ENCODE results near the gene GFPT1. TPM values are rescaled to one million over a fixed set of nuclear protein-coding genes. Genes with fewer than 3 reads are reported as not detected.

GFPT1 gene
- total RNA-seq, 5 donors from 2014 or later (not counting 1 experiment from before 2014, with no cell fraction given) = 14.9 to 22.1 (median 19.8) TPM

DNA sequence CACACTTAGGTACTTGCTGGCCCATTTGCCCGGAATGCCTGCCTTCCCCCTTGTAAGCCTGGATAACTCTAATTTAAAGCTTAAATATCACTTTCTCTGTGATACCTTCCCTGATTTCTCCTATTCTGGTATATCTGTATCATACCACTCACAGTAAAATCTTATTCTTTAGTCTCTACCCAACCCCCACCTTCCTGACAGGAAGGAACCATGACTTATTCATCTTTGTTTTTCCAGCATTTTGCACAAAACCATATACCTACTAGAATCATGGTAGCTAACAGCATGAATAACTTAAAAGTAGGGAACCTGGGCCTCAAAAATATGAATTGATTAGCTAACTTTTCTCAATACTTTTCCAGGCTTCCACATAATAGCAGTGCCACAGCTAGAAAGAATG lies 111.5 kb downstream of the GFPT1 start:
- no peaks in the 10 kb centered on the region for H3K4me1 Mint-ChIP-seq
- Histone ChIP-seq H3K9me3 (no peaks in the 10 kb centered on the region), H3K27me3 (replicated peaks in 1 of 2; ENCODE audit: control insufficient read depth in 2 of 2, extremely low read depth in 1 of 2, insufficient read depth in 2 of 2, low read length in 1 of 2) (peaks cover 0 to 8% of the 10 kb centered on the region in 2 experiments), H3K4me3 (ENCODE audit: control insufficient read depth in 1 of 2, extremely low read depth in 1 of 2, low read length in 1 of 2) (no peak overlapping the region), H3K36me3 (ENCODE audit: control insufficient read depth in 2 of 2, extremely low read depth in 1 of 2, insufficient read depth in 1 of 2, low read length in 1 of 2) (no peaks in the 10 kb centered on the region), H3K27ac (ENCODE audit: low read length) (no peak overlapping the region), H3K4me1 (ENCODE audit: control insufficient read depth in 1 of 2, extremely low read depth in 1 of 2, insufficient read depth in 2 of 2, low read length in 2 of 2) (no peaks in the 10 kb centered on the region)
- ChIA-PET POLR2A (no interaction called here), CTCF (no interaction called here)
- H3K27me3 Mint-ChIP-seq = peaks cover 39 to 52% of the 10 kb centered on the region in 2 donors
- H3K9me3 Mint-ChIP-seq = no peaks in the 10 kb centered on the region
- no peak overlapping the region for H3K27ac Mint-ChIP-seq
- ATAC-seq (replicated peaks in 1 of 4) (no peak), DNase-seq (no peak)
- no peaks in the 10 kb centered on the region for H3K36me3 Mint-ChIP-seq
- WGBS (ENCODE audit: insufficient coverage) = 83% methylated on average over 1 of the region's 1 CpG
- H3K4me3 Mint-ChIP-seq = no peak overlapping the region

DNA sequence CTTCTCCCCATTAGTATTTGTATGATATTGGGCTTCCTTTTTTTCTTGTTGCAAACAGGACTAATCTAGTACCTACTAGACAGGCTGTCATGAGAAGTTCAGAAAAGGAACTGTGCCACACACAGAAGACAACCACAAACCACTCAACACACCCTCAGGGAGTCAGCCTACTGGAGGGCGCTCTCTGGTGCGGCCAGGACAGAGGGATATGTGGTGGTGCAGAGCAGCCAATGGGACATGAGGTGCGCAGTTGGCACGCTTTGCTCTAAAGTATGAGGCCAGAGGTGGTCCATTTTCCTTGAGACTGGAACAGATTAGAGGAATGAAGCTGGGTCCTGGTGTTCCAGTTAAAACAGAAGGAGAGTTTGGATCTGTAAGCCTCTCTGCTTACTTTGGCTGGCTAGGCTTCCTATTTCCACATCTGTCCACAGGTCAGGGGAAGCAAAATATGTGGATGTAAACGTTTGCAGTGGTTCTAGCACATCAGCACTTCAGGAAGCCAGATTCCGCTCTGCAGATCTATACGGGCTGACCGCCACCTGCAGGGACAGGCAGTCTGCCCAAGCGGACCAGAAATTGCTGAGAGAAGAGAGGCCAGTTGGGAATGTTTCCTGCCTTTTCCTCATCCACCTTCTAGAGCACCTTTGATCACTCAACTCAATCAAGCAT lies 114.1 kb downstream of the GFPT1 start:
- Mint-ChIP-seq H3K4me1 (no peaks in the 10 kb centered on the region), H3K36me3 (no peaks in the 10 kb centered on the region), H3K4me3 (no peak overlapping the region), H3K27ac (no peak overlapping the region), H3K27me3 (peaks cover 41 to 53% of the 10 kb centered on the region in 2 donors), H3K9me3 (no peaks in the 10 kb centered on the region)
- H3K36me3 ChIP-seq (ENCODE audit: control insufficient read depth in 2 of 2, extremely low read depth in 1 of 2, insufficient read depth in 1 of 2, low read length in 1 of 2) = no peaks in the 10 kb centered on the region
- H3K27me3 ChIP-seq (replicated peaks in 1 of 2; ENCODE audit: control insufficient read depth in 2 of 2, extremely low read depth in 1 of 2, insufficient read depth in 2 of 2, low read length in 1 of 2) = peaks cover 0 to 8% of the 10 kb centered on the region in 2 experiments
- 85% methylated on average over 5 of the region's 9 CpGs for WGBS (ENCODE audit: insufficient coverage)
- no peak overlapping the region for H3K4me3 ChIP-seq (ENCODE audit: control insufficient read depth in 1 of 2, extremely low read depth in 1 of 2, low read length in 1 of 2)
- H3K4me1 ChIP-seq (ENCODE audit: control insufficient read depth in 1 of 2, extremely low read depth in 1 of 2, insufficient read depth in 2 of 2, low read length in 2 of 2) = no peaks in the 10 kb centered on the region
- no peak overlapping the region for H3K27ac ChIP-seq (ENCODE audit: low read length)
- CTCF ChIA-PET = no interaction called here
- DNase-seq (no peak), ATAC-seq (replicated peaks in 1 of 4) (no peak)
- H3K9me3 ChIP-seq = no peaks in the 10 kb centered on the region
- POLR2A ChIA-PET = no interaction called here

DNA sequence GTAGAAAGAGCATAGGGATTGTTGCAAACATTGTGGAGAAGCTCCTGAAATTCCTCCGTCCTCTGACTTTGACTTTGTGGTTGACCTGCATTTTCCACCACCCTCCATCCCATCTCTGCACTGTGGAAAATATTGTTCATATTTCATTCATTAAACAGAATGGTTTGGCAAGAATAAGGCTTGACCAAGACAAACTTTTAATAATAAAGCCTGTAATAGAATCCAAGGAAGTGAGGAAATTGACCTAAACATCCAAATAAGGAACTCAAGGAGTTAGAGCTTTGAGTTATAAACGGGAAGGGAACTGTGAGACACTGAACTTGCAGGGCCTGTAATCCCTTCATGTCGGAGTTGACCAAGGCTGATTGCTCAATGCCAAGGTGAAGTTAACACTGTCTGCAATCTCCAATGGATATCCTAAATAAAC lies 115.2 kb downstream of the GFPT1 start:
- CTCF ChIA-PET = no interaction called here
- POLR2A ChIA-PET = no interaction called here
- no peak overlapping the region for H3K4me3 Mint-ChIP-seq
- H3K9me3 ChIP-seq = no peaks in the 10 kb centered on the region
- 94% methylated on average over 2 of the region's 3 CpGs for WGBS (ENCODE audit: insufficient coverage)
- H3K27ac Mint-ChIP-seq = no peak overlapping the region
- H3K4me1 Mint-ChIP-seq = no peaks in the 10 kb centered on the region
- no peaks in the 10 kb centered on the region for H3K36me3 ChIP-seq (ENCODE audit: control insufficient read depth in 2 of 2, extremely low read depth in 1 of 2, insufficient read depth in 1 of 2, low read length in 1 of 2)
- peaks cover 0 to 12% of the 10 kb centered on the region in 2 experiments for H3K27me3 ChIP-seq (replicated peaks in 1 of 2; ENCODE audit: control insufficient read depth in 2 of 2, extremely low read depth in 1 of 2, insufficient read depth in 2 of 2, low read length in 1 of 2)
- H3K27ac ChIP-seq (ENCODE audit: low read length) = no peak overlapping the region
- no peaks in the 10 kb centered on the region for H3K4me1 ChIP-seq (ENCODE audit: control insufficient read depth in 1 of 2, extremely low read depth in 1 of 2, insufficient read depth in 2 of 2, low read length in 2 of 2)
- no peak overlapping the region for H3K4me3 ChIP-seq (ENCODE audit: control insufficient read depth in 1 of 2, extremely low read depth in 1 of 2, low read length in 1 of 2)
- ATAC-seq (replicated peaks in 1 of 4) (no peak), DNase-seq (no peak)
- no peaks in the 10 kb centered on the region for H3K9me3 Mint-ChIP-seq
- H3K27me3 Mint-ChIP-seq = peaks cover 41 to 48% of the 10 kb centered on the region in 2 donors
- no peaks in the 10 kb centered on the region for H3K36me3 Mint-ChIP-seq

Other genes with a start within 250 kb of the GFPT1 start
- gene NFU1, start 50.2 kb upstream of the GFPT1 start, total RNA-seq = 10 to 100 TPM; 20.6 to 31.9 (median 22.5) TPM

Measured in T-cell (primary cell).